MG63 (cell line): ENCODE data around the gene SYNE2. TPM values are rescaled to one million over a fixed set of nuclear protein-coding genes. Genes with fewer than 3 reads are reported as not detected.
A peak's percentile ranks its signal among the peaks of the same experiment; 100 is the strongest.

Source experiments
- DNase-seq: peaks from one replicate; pipeline ENCODE4 v3.0.0-alpha.2; 2020
- H3K27me3 ChIP-seq: fragments of 250-450 bp; sonication (Bioruptor Pico); 2 replicates; pipeline ENCODE4 v1.5.1; 2020; ENCODE audit warnings: mild to moderate bottlenecking, moderate library complexity
- H3K36me3 ChIP-seq: fragments of 250-450 bp; sonication (Bioruptor Pico); 2 replicates; pipeline ENCODE4 v1.5.1; 2020; ENCODE audit warnings: mild to moderate bottlenecking, moderate library complexity
- H3K4me3 ChIP-seq: fragments of 250-450 bp; sonication (Bioruptor Pico); 2 replicates; pipeline ENCODE4 v1.5.1; 2020; ENCODE audit warnings: mild to moderate bottlenecking, moderate library complexity
- H3K9me3 ChIP-seq: fragments of 250-450 bp; sonication (Bioruptor Pico); 2 replicates; pipeline ENCODE4 v1.5.1; 2020; ENCODE audit warnings: mild to moderate bottlenecking, moderate library complexity
- total RNA-seq: library from RNA; depleted of rRNA; stranded (reverse); fragments of >200 nt; shearing (Covaris generic); gene quantifications from 2 replicates; pipeline ENCODE4 v1.2.3, GENCODE V29; 2014; ENCODE audit warnings: low replicate concordance

The SYNE2 gene
- total RNA-seq, 1 experiment from 2014 or later: 2.6 TPM

- no peak for DNase-seq
- no peaks in the 10 kb centered on the region for H3K9me3 ChIP-seq
- no peaks in the 10 kb centered on the region for H3K27me3 ChIP-seq
- H3K4me3 ChIP-seq: no peak overlapping the region
- no peaks in the 10 kb centered on the region for H3K36me3 ChIP-seq
Observed at GRCh38 chr14:64062381-64063115, 209.7 kb downstream of the SYNE2 start.

GRCh38 chr14:64064447-64064846 lies 211.6 kb downstream of the SYNE2 start:
- Histone ChIP-seq H3K9me3 (no peaks in the 10 kb centered on the region), H3K27me3 (no peaks in the 10 kb centered on the region), H3K4me3 (no peak overlapping the region), H3K36me3 (no peaks in the 10 kb centered on the region)
- no peak for DNase-seq

- DNase-seq: no peak
- no peak overlapping the region for H3K4me3 ChIP-seq
Observed at GRCh38 chr14:64069634-64070359, 217.0 kb downstream of the SYNE2 start.

GRCh38 chr14:64074961-64075612 lies 222.3 kb downstream of the SYNE2 start:
- no peak overlapping the region for H3K4me3 ChIP-seq
- DNase-seq: no peak
- no peaks in the 10 kb centered on the region for H3K36me3 ChIP-seq
- H3K9me3 ChIP-seq: no peaks in the 10 kb centered on the region
- no peaks in the 10 kb centered on the region for H3K27me3 ChIP-seq

More at GRCh38 chr14:64069634-64070359, 217.0 kb downstream of the SYNE2 start:
- Histone ChIP-seq H3K36me3 (no peaks in the 10 kb centered on the region), H3K27me3 (no peaks in the 10 kb centered on the region), H3K9me3 (no peaks in the 10 kb centered on the region)

GRCh38 chr14:64075613-64076005 lies 222.8 kb downstream of the SYNE2 start:
- Histone ChIP-seq H3K9me3 (no peaks in the 10 kb centered on the region), H3K36me3 (no peaks in the 10 kb centered on the region), H3K27me3 (no peaks in the 10 kb centered on the region), H3K4me3 (no peak overlapping the region)
- no peak for DNase-seq

- no peaks in the 10 kb centered on the region for H3K9me3 ChIP-seq
- no peak overlapping the region for H3K4me3 ChIP-seq
- H3K36me3 ChIP-seq: no peaks in the 10 kb centered on the region
- no peaks in the 10 kb centered on the region for H3K27me3 ChIP-seq
- DNase-seq: no peak
Observed at GRCh38 chr14:64080452-64080851, 227.6 kb downstream of the SYNE2 start.

GRCh38 chr14:64081174-64081746 lies 228.5 kb downstream of the SYNE2 start:
- no peaks in the 10 kb centered on the region for H3K27me3 ChIP-seq

GRCh38 chr14:64082837-64083236 lies 230.0 kb downstream of the SYNE2 start:
- Histone ChIP-seq H3K27me3 (no peaks in the 10 kb centered on the region), H3K4me3 (no peak overlapping the region), H3K9me3 (no peaks in the 10 kb centered on the region), H3K36me3 (no peaks in the 10 kb centered on the region)
- DNase-seq: no peak

More at GRCh38 chr14:64081174-64081746, 228.5 kb downstream of the SYNE2 start:
- no peak for DNase-seq
- no peak overlapping the region for H3K4me3 ChIP-seq
- H3K36me3 ChIP-seq: no peaks in the 10 kb centered on the region
- no peaks in the 10 kb centered on the region for H3K9me3 ChIP-seq

GRCh38 chr14:64088647-64088964 lies 235.8 kb downstream of the SYNE2 start:
- no peaks in the 10 kb centered on the region for H3K27me3 ChIP-seq
- no peak overlapping the region for H3K4me3 ChIP-seq
- no peak for DNase-seq
- H3K9me3 ChIP-seq: no peaks in the 10 kb centered on the region
- no peaks in the 10 kb centered on the region for H3K36me3 ChIP-seq

GRCh38 chr14:64089920-64090319 lies 237.1 kb downstream of the SYNE2 start:
- no peaks in the 10 kb centered on the region for H3K27me3 ChIP-seq
- no peaks in the 10 kb centered on the region for H3K36me3 ChIP-seq
- H3K4me3 ChIP-seq: no peak overlapping the region
- DNase-seq: peak; percentile 30
- no peaks in the 10 kb centered on the region for H3K9me3 ChIP-seq

GRCh38 chr14:64091217-64091616 lies 238.4 kb downstream of the SYNE2 start:
- no peaks in the 10 kb centered on the region for H3K36me3 ChIP-seq
- H3K4me3 ChIP-seq: no peak overlapping the region
- no peaks in the 10 kb centered on the region for H3K27me3 ChIP-seq
- DNase-seq: no peak
- no peaks in the 10 kb centered on the region for H3K9me3 ChIP-seq

GRCh38 chr14:64092338-64092737 lies 239.5 kb downstream of the SYNE2 start:
- H3K4me3 ChIP-seq: no peak overlapping the region
- no peaks in the 10 kb centered on the region for H3K27me3 ChIP-seq
- H3K9me3 ChIP-seq: no peaks in the 10 kb centered on the region
- no peak for DNase-seq
- no peaks in the 10 kb centered on the region for H3K36me3 ChIP-seq

- no peak for DNase-seq
Observed at GRCh38 chr14:64092940-64093339, 240.1 kb downstream of the SYNE2 start.

GRCh38 chr14:64095620-64096019 lies 242.8 kb downstream of the SYNE2 start:
- H3K36me3 ChIP-seq: no peaks in the 10 kb centered on the region
- H3K9me3 ChIP-seq: no peaks in the 10 kb centered on the region
- no peaks in the 10 kb centered on the region for H3K27me3 ChIP-seq
- no peak overlapping the region for H3K4me3 ChIP-seq
- DNase-seq: no peak

More at GRCh38 chr14:64092940-64093339, 240.1 kb downstream of the SYNE2 start:
- Histone ChIP-seq H3K4me3 (no peak overlapping the region), H3K9me3 (no peaks in the 10 kb centered on the region), H3K36me3 (no peaks in the 10 kb centered on the region), H3K27me3 (no peaks in the 10 kb centered on the region)

GRCh38 chr14:64098120-64098519 lies 245.3 kb downstream of the SYNE2 start:
- DNase-seq: no peak
- H3K4me3 ChIP-seq: no peak overlapping the region
- no peaks in the 10 kb centered on the region for H3K27me3 ChIP-seq
- H3K9me3 ChIP-seq: no peaks in the 10 kb centered on the region
- no peaks in the 10 kb centered on the region for H3K36me3 ChIP-seq

- H3K27me3 ChIP-seq: no peaks in the 10 kb centered on the region
- no peak for DNase-seq
- H3K36me3 ChIP-seq: no peaks in the 10 kb centered on the region
Observed at GRCh38 chr14:64107438-64107837, 254.6 kb downstream of the SYNE2 start.

GRCh38 chr14:64109819-64110554 lies 257.2 kb downstream of the SYNE2 start:
- no peak for DNase-seq
- Histone ChIP-seq H3K9me3 (no peaks in the 10 kb centered on the region), H3K36me3 (no peaks in the 10 kb centered on the region), H3K4me3 (no peak overlapping the region), H3K27me3 (no peaks in the 10 kb centered on the region)

More at GRCh38 chr14:64107438-64107837, 254.6 kb downstream of the SYNE2 start:
- no peak overlapping the region for H3K4me3 ChIP-seq
- H3K9me3 ChIP-seq: no peaks in the 10 kb centered on the region
